HepG2 (cell line): ENCODE measurements around the gene RLN3. TPM values are rescaled to one million over a fixed set of nuclear protein-coding genes. Genes with fewer than 3 reads are reported as not detected.

ENCODE experiments used
- CENPT ChIP-seq: sonication (generic); formaldehyde crosslinking; IDR thresholded peaks from 2 replicates; pipeline ENCODE4 v1.8.0; 2022; ENCODE audit warnings: low read depth, mild to moderate bottlenecking, moderate library complexity, missing genetic modification reagents
- DMAP1 ChIP-seq: IDR thresholded peaks from 2 replicates; pipeline ENCODE4 v1.6.1; 2016
- FOXO1 ChIP-seq: sonication (generic); formaldehyde crosslinking; IDR thresholded peaks from 2 replicates; pipeline ENCODE4 v1.4.0; 2020; ENCODE audit warnings: missing genetic modification reagents
- HMGA1 ChIP-seq: sonication (generic); formaldehyde crosslinking; conservative IDR thresholded peaks from 2 replicates; pipeline ENCODE4 v1.4.0; 2020; ENCODE audit warnings: missing genetic modification reagents
- KDM2A ChIP-seq: sonication (generic); formaldehyde crosslinking; IDR thresholded peaks from 2 replicates; pipeline ENCODE4 v1.4.0; 2020; ENCODE audit warnings: low read depth, missing genetic modification reagents, borderline replicate concordance
- NBN ChIP-seq: fragments of 450-650 bp; conservative IDR thresholded peaks from 2 replicates; pipeline ENCODE4 v1.6.1; 2017
- PLRG1 ChIP-seq: fragments of 450-650 bp; conservative IDR thresholded peaks from 2 replicates; pipeline ENCODE4 v1.6.1; 2016
- SALL1 ChIP-seq: sonication (generic); formaldehyde crosslinking; IDR thresholded peaks from 2 replicates; pipeline ENCODE4 v1.8.0; 2022; ENCODE audit warnings: mild to moderate bottlenecking, missing genetic modification reagents
- STAG1 ChIP-seq: sonication (generic); formaldehyde crosslinking; IDR thresholded peaks from 2 replicates; pipeline ENCODE4 v1.4.0; 2020; ENCODE audit warnings: missing genetic modification reagents
- TAF1 ChIP-seq: sonication (generic); formaldehyde crosslinking; IDR thresholded peaks from 2 replicates; pipeline ENCODE4 v1.4.0; 2020; ENCODE audit warnings: missing genetic modification reagents
- ZC3H13 ChIP-seq: sonication (generic); formaldehyde crosslinking; IDR thresholded peaks from 2 replicates; pipeline ENCODE4 v1.8.1; 2023; ENCODE audit warnings: mild to moderate bottlenecking, missing genetic modification reagents, moderate library complexity
- ZNF605 ChIP-seq: sonication (generic); formaldehyde crosslinking; IDR thresholded peaks from 2 replicates; pipeline ENCODE4 v1.8.0; 2022; ENCODE audit warnings: mild to moderate bottlenecking, missing genetic modification reagents
- ZNF629 ChIP-seq: sonication (generic); formaldehyde crosslinking; conservative IDR thresholded peaks from 2 replicates; pipeline ENCODE4 v1.5.0; 2020; ENCODE audit warnings: missing genetic modification reagents
- ZSCAN12 ChIP-seq: sonication (generic); formaldehyde crosslinking; IDR thresholded peaks from 2 replicates; pipeline ENCODE4 v1.9.0; 2021; ENCODE audit warnings: mild to moderate bottlenecking, missing genetic modification reagents
- polyA plus RNA-seq, 8 experiments: library from polyadenylated mRNA; depleted of rRNA in 3 of 8; stranded (reverse) in 7 of 8; unstranded in 1 of 8; fragments of >200 nt; fragmentation: Illumina TruSeq in 4 of 8; extraction: Trizol in 4 of 8; gene quantifications; 2 replicates each; pipeline versions ENCODE4 v1.2.1 to v1.2.3, GENCODE V29; 2011 to 2016; ENCODE audit warnings: low read depth in 4 of 8, missing spikeins in 1 of 8, mixed read lengths in 1 of 8; ENCODE audit not compliant: insufficient read depth in 1 of 8
- total RNA-seq, 5 experiments: library from RNA; depleted of rRNA; stranded (reverse); fragments of >200 nt; fragmentation: Illumina TruSeq; extraction: Trizol; gene quantifications; 2 replicates each; pipeline ENCODE4 v1.2.3, GENCODE V29; 2016; ENCODE audit warnings: low read depth in 1 of 5
- TF ChIP-seq, protein P1 (sequence below): sonication (generic); formaldehyde crosslinking; IDR thresholded peaks from 2 replicates; pipeline ENCODE4 v1.8.0; 2022; ENCODE audit warnings: mild to moderate bottlenecking, missing genetic modification reagents, borderline replicate concordance
- TF ChIP-seq, protein P2 (sequence below): sonication (generic); formaldehyde crosslinking; IDR thresholded peaks from 2 replicates; pipeline ENCODE4 v1.5.0; 2020; ENCODE audit warnings: mild to moderate bottlenecking, missing genetic modification reagents
- TF ChIP-seq, protein P3 (sequence below): sonication (generic); formaldehyde crosslinking; IDR thresholded peaks from 2 replicates; pipeline ENCODE4 v1.4.0; 2020; ENCODE audit warnings: missing genetic modification reagents
- TF ChIP-seq, protein P4 (sequence below): sonication (generic); formaldehyde crosslinking; IDR thresholded peaks from 2 replicates; pipeline ENCODE4 v1.5.0; 2020; ENCODE audit warnings: mild to moderate bottlenecking, low read depth, missing genetic modification reagents, borderline replicate concordance
- TF ChIP-seq, protein P5 (sequence below): IDR thresholded peaks from 2 replicates; pipeline ENCODE4 v1.6.1; 2016; ENCODE audit warnings: missing compliant biosample characterization, missing genetic modification reagents, borderline replicate concordance
- TF ChIP-seq, protein P6 (sequence below): sonication (generic); formaldehyde crosslinking; IDR thresholded peaks from 2 replicates; pipeline ENCODE4 v1.5.0; 2020; ENCODE audit warnings: missing genetic modification reagents, mild to moderate bottlenecking, borderline replicate concordance
- TF ChIP-seq, protein P7 (sequence below): sonication (generic); formaldehyde crosslinking; IDR thresholded peaks from 2 replicates; pipeline ENCODE4 v1.4.0; 2020; ENCODE audit warnings: missing genetic modification reagents, mild to moderate bottlenecking, borderline replicate concordance

The RLN3 gene
- total and polyA plus RNA-seq, 2 of the 13 experiments (the other 11 are each of a cell fraction or from before 2014, with no cell fraction given) = not detected

DNA sequence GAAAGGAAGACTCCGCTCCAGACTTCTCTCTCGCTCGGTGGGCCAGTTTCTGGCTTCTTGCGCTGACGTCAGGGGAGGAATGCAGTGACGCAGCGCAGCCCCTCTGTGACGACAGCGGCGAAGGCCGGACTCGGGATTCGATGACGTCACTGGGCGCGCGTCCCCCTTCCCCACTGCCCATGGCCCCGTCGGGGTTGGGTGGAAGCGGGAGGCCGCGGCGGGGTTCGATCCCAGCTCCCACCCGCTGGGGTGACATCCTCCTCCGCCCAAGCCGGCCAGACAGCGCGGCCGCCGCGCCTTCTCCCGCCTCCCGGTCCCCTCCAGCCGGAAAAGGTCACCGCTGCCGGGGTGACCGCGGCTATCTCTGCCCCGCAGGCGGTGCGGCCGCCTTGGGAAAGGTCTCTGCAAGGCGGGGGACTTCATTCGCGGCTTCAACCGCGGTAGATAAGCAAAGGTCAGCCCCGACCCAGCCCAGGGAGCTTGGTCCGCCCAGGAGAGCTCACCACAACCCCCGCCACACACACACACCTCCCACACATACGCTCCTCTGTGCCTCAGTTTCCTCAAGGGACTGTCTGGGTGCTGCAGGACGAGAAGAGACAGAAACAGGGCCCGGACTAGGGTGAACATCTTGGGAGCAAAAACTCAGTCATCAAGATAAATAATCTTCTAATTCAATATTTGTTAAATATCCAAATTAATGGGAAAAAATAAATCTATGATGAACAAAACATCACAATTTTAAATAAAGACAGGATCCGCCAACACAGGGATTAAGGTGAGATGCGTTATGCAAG lies 21.0 kb upstream of the RLN3 start (continued):
- TF ChIP-seq, protein P1, sequence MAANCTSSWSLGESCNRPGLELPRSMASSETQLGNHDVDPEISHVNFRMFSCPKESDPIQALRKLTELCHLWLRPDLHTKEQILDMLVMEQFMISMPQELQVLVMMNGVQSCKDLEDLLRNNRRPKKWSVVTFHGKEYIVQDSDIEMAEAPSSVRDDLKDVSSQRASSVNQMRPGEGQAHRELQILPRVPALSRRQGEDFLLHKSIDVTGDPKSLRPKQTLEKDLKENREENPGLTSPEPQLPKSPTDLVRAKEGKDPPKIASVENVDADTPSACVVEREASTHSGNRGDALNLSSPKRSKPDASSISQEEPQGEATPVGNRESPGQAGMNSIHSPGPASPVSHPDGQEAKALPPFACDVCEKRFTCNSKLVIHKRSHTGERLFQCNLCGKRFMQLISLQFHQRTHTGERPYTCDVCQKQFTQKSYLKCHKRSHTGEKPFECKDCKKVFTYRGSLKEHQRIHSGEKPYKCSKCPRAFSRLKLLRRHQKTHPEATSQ (CRISPR knock-in tag) = peak; percentile 68; the same call in 1 of the 2 replicates
- TF ChIP-seq, protein P2, sequence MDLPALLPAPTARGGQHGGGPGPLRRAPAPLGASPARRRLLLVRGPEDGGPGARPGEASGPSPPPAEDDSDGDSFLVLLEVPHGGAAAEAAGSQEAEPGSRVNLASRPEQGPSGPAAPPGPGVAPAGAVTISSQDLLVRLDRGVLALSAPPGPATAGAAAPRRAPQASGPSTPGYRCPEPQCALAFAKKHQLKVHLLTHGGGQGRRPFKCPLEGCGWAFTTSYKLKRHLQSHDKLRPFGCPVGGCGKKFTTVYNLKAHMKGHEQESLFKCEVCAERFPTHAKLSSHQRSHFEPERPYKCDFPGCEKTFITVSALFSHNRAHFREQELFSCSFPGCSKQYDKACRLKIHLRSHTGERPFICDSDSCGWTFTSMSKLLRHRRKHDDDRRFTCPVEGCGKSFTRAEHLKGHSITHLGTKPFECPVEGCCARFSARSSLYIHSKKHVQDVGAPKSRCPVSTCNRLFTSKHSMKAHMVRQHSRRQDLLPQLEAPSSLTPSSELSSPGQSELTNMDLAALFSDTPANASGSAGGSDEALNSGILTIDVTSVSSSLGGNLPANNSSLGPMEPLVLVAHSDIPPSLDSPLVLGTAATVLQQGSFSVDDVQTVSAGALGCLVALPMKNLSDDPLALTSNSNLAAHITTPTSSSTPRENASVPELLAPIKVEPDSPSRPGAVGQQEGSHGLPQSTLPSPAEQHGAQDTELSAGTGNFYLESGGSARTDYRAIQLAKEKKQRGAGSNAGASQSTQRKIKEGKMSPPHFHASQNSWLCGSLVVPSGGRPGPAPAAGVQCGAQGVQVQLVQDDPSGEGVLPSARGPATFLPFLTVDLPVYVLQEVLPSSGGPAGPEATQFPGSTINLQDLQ (CRISPR knock-in tag) = no peak; the same call in 1 of the 2 replicates
- TF ChIP-seq ZC3H13 (CRISPR knock-in tag) (0 out of 2 replicates have a peak, but pooled peaks have one; percentile 85), KDM2A (CRISPR knock-in tag) (peak; percentile 98), ZNF629 (CRISPR knock-in tag) (0 out of 2 replicates have a peak, but pooled peaks have one; percentile 13), TAF1 (peak; percentile 78), DMAP1 (peak; percentile 81), NBN (no peak), HMGA1 (CRISPR knock-in tag) (no peak), FOXO1 (CRISPR knock-in tag) (peak; percentile 70; the same call in 1 of the 2 replicates), ZNF605 (CRISPR knock-in tag) (peak; percentile 97), CENPT (CRISPR knock-in tag) (no peak), PLRG1 (no peak), STAG1 (CRISPR knock-in tag) (no peak; the same call in 1 of the 2 replicates), ZSCAN12 (no peak), SALL1 (CRISPR knock-in tag) (peak; percentile 80)
- TF ChIP-seq, protein P3, sequence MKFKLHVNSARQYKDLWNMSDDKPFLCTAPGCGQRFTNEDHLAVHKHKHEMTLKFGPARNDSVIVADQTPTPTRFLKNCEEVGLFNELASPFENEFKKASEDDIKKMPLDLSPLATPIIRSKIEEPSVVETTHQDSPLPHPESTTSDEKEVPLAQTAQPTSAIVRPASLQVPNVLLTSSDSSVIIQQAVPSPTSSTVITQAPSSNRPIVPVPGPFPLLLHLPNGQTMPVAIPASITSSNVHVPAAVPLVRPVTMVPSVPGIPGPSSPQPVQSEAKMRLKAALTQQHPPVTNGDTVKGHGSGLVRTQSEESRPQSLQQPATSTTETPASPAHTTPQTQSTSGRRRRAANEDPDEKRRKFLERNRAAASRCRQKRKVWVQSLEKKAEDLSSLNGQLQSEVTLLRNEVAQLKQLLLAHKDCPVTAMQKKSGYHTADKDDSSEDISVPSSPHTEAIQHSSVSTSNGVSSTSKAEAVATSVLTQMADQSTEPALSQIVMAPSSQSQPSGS (CRISPR knock-in tag) = peak; percentile 100
- TF ChIP-seq, protein P4, sequence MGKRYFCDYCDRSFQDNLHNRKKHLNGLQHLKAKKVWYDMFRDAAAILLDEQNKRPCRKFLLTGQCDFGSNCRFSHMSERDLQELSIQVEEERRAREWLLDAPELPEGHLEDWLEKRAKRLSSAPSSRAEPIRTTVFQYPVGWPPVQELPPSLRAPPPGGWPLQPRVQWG = no peak
- TF ChIP-seq, protein P5, sequence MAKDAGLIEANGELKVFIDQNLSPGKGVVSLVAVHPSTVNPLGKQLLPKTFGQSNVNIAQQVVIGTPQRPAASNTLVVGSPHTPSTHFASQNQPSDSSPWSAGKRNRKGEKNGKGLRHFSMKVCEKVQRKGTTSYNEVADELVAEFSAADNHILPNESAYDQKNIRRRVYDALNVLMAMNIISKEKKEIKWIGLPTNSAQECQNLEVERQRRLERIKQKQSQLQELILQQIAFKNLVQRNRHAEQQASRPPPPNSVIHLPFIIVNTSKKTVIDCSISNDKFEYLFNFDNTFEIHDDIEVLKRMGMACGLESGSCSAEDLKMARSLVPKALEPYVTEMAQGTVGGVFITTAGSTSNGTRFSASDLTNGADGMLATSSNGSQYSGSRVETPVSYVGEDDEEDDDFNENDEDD (CRISPR knock-in tag) = no peak
- TF ChIP-seq, protein P6, sequence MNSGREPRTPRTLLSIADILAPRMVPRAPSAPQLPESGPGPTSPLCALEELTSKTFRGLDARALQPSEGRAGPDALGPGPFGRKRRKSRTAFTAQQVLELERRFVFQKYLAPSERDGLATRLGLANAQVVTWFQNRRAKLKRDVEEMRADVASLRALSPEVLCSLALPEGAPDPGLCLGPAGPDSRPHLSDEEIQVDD (CRISPR knock-in tag) = no peak
- TF ChIP-seq, protein P7, sequence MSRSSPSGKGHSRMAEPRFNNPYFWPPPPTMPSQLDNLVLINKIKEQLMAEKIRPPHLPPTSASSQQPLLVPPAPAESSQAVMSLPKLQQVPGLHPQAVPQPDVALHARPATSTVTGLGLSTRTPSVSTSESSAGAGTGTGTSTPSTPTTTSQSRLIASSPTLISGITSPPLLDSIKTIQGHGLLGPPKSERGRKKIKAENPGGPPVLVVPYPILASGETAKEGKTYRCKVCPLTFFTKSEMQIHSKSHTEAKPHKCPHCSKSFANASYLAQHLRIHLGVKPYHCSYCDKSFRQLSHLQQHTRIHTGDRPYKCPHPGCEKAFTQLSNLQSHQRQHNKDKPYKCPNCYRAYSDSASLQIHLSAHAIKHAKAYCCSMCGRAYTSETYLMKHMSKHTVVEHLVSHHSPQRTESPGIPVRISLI (CRISPR knock-in tag) = no peak
